Activated CD4-positive, alpha-beta T cell treated with anti-CD3 and anti-CD28 coated beads for 48 hours (primary cell): Measurements from ENCODE around the gene CUZD1.
"Not testable (repeated sequence)": the region's sequence is repeated elsewhere in the genome, so short reads cannot be mapped to it uniquely, and the experiment has no call there.

Experiments
- DNase-seq: peaks from one replicate; pipeline ENCODE4 v3.0.0-alpha.2; 2020

Gene CUZD1, protein sequence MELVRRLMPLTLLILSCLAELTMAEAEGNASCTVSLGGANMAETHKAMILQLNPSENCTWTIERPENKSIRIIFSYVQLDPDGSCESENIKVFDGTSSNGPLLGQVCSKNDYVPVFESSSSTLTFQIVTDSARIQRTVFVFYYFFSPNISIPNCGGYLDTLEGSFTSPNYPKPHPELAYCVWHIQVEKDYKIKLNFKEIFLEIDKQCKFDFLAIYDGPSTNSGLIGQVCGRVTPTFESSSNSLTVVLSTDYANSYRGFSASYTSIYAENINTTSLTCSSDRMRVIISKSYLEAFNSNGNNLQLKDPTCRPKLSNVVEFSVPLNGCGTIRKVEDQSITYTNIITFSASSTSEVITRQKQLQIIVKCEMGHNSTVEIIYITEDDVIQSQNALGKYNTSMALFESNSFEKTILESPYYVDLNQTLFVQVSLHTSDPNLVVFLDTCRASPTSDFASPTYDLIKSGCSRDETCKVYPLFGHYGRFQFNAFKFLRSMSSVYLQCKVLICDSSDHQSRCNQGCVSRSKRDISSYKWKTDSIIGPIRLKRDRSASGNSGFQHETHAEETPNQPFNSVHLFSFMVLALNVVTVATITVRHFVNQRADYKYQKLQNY

GRCh38 chr10:122845783-122846332 is at the start of gene CUZD1:
CUZD1 (minus strand) TSS chr10:122845857; CDS start chr10:122845843, 14 bp downstream.
- no peak for DNase-seq

GRCh38 chr10:122894261-122894944 is 48.7 kb upstream of the CUZD1 start:
- DNase-seq = no peak

DNA sequence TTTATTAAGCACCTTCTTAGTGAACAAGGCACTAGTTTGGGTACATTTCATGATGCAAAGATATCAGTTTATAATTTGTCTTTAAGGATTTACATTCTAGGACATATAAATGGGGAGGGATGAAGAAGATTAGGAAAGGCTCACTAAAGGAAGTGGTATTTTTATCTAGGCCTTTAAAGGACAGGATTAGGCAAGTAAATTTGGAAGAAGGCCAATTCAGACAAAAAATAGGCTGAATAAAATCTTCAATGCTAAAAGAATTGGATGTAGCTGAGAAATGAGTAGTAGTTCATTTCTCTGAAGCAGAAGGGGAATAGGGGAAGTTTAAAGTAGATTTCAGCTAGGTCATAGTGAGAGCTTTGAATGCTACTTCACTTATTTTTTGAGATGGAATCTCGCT is 38.5 kb upstream of the CUZD1 start:
- DNase-seq = no peak

- DNase-seq = no peak
Measured at GRCh38 chr10:122882766-122883165, 37.1 kb upstream of the CUZD1 start.

DNA sequence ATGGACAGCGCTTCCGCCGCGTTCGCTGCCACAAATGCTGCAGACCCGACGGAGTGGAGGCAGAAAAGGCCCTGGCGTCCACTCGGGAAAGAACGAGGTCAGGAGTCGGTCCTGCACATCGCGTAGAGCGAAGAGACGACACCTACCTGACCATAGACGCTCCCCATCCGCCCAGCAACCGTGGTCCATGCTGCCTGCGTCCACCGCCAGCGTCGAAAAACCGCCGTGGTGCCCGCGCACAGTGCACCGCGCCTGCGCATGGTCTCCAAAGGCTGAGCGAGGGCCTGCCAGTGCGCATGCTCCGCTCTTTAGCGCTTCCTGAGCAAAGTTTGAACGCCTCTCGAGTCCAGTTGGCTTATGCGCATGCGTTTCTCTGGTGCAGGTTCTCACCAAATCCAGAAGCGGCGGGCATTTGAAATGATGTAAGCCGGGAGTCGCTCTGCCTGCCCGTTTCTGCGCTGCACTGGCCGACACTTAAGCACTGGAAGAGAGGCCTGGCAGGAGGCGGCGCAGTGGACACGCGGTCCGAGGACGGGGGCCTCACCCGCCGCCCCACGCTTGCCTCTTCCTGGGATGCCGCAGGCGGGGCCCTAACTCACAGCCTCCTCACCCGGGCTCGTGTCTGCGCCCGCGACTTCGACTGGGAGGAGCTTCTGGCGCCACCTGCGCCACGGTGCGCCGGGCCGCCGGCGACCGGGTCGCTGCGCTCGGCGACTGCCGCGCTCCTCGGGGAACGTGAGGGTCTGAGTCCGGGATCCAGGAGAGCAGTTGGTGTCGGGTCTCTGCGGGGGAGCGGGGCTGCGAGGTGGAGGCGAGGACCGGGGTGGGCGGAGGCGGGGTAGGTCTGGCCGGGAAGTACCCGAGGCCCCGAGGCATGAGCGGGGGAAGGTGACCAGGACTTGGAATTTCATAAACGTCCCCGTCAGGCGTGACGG is 33.9 kb upstream of the CUZD1 start, which contains the start of gene FAM24B:
TSS of gene FAM24B (minus strand) at position 243 of the 935 bp plus-strand sequence. CDS start 29,066 bp downstream, outside the sequence.
- peak; percentile 95 for DNase-seq

DNA sequence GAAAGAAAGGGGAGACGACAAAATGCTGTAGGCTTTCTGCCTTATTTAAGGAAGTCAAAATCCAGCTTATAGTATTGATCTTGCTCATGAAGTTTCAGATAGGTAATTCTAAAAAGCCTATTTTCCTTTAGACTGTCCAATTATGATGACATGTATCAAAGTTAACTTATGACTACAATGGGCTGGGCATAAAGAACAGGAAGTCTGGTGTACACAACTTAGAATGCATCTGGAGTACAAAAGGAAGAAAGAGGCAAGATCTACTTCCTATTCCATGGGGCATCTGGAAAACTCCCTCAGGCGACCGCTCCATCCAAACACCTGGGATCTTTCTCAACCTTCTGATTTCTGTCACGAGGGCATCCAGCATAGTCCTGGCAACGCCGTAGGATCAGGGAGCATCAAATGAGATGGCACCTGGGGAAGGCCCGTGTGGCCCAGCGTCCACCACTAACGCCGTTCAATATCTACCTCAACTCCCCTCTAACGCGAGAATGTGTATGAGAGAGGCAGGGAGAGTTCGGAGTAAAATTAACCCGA is 33.2 kb upstream of the CUZD1 start:
- no peak for DNase-seq

- no peak for DNase-seq
Measured at GRCh38 chr10:122877264-122877663, 31.6 kb upstream of the CUZD1 start.

- DNase-seq = no peak
Measured at GRCh38 chr10:122876467-122876855, 30.8 kb upstream of the CUZD1 start.

DNA sequence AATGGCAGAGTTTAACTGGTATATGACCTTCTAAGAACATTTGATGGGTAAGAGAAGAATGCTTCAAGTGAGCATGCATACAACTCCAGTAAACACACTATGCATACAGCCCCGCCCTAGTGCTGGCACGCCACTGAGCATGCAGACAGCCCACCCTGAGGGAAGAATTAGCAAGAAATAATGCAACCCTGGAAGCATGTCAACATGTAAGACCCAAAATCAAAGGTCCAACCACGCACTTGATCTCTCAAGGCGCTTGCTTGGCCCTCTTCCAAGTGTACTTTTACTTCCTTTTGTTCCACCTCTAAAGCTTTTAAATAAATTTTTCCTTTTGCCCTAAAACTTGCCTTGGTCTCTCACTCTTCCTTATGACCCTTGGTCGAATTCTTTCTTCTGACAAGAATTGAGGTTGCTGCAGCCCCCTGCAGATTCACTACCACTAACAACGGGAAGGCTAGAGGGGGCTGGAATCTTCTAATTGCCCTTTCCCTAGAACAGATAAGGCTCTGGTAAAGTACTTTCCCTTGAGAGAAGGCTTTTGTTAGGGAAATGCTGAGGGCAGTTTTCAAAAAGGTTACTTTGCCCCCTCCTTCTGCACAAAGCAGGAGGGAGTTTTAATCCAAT is 30.3 kb upstream of the CUZD1 start:
- DNase-seq = no peak

DNA sequence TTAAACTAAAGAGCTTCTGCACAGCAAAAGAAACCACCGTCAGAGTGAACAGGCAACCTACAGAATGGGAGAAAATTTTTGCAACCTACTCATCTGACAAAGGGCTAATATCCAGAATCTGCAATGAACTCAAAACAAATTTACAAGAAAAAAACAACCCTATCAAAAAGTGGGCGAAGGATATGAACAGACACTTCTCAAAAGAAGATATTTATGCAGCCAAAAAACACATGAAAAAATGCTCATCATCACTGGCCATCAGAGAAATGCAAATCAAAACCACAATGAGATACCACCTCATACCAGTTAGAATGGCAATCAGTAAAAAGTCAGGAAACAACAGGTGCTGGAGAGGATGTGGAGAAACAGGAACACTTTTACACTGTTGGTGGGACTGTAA is 26.3 kb upstream of the CUZD1 start:
- DNase-seq = not testable (repeated sequence)

- DNase-seq = not testable (repeated sequence)
Measured at GRCh38 chr10:122868768-122869167, 23.1 kb upstream of the CUZD1 start.

GRCh38 chr10:122866757-122867482 is 21.3 kb upstream of the CUZD1 start:
- not testable (repeated sequence) for DNase-seq

DNA sequence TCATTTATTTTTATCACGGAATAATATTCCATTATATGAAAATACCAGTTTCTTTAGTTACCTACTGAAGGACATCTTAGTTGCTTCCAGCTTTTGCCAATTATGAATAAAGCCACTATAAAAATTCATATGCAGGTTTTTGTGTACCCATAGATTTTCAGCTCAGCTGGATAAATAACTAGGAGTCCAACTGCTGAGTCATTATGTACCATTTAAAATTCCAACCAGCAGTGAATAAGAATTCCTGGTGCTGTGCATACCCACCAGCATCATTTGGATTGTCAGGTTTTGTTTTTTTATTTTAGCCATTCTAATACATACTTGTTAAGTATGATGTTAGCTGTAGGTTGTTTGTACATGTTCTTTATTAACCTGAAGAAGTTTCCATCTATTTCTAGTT is 19.2 kb upstream of the CUZD1 start:
- DNase-seq = no peak

DNA sequence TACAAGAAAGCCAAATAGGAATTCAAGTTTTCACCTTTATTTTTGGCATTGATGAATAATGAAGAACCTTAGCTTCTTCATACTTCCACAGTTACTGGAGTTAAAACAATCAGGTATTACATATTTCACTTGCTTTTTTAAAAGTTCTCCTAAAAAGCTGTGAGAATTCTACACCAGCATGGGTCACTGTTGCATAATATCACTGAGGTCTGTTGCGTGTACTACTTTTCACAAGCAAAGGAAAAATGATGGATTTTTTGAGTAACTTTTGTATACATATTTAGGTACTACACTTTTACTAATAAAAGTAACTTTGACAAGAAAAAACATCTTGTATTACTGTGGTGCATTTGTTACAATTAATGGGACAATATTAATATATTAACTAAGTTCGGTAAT is 18.5 kb upstream of the CUZD1 start:
- DNase-seq = no peak

DNA sequence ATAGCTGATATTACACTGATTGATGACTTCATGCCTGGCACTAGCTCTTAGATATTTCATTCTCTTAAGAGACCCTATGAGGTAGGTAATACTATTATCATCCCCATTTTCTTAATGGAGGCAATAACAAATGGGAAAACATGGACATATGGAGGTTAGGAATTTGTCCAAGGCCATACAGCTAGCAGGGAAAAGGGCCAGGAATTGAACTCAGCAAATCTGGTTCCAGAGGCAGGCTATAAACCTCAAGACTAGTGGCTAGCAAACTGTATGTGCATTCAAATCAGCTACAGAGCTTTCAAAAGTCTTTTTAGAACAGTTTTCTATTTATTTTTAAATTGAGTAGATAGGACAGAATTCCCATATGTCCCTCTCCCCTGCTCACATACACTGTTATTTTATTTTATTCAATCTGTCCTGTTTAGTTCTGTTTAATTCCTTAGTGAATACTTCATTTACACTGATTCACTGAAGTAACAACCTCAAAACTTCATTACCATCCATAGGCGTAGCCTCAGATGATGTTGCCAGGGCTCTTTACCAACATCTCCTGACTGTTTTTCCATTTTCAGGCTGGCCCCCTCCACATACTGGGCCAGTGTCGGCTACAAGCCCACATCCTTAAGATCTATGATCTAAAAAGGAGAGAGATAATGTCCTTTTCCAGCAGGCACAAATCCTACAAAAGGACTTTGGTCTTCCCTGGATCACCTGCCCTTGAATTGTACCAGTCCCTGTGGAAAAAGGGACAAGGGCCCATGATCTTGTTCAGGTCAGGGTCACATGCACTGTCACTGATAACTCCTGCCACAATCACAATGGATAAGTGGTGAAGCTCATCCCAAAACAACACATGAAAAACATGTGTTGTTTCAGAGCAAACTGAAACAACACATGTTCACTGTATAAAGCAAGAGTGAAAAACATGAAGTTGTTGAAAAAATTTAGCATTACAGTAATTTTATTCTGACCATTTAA is 17.8 kb upstream of the CUZD1 start:
- DNase-seq = no peak

GRCh38 chr10:122861711-122862161 is 16.1 kb upstream of the CUZD1 start:
- DNase-seq = no peak

DNA sequence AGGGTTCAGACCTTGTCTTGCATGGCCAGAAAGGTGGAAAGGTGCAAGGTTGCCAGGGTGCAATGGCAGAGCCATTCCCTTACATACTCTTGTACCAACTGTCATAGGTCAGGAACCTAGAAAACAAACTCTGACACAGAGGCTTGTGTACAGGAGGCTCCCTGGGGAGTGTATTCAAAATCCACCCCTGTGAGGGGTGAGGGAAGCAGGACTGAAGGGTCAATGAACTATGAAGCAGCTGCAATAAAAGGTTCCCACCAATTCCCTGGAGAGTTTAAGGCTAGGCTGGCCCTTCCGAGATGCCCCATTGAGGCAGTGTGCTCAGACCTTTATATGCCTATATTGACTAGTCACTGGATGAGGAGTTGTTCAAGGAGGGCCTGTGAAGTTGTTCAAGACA is 13.9 kb upstream of the CUZD1 start:
- DNase-seq = no peak

DNA sequence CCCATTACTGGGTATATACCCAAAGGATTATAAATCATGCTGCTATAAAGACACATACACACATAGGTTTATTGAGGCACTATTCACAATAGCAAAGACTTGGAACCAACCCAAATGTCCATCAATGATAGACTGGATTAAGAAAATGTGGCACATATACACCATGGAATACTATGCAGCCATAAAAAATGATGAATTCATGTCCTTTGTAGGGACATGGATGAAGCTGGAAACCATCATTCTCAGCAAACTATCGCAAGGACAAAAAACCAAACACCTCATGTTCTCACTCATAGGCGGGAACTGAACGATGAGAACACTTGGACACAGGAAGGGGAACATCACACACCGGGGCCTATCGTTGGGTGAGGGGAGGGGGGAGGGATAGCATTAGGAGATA is 12.4 kb upstream of the CUZD1 start:
- not testable (repeated sequence) for DNase-seq

DNA sequence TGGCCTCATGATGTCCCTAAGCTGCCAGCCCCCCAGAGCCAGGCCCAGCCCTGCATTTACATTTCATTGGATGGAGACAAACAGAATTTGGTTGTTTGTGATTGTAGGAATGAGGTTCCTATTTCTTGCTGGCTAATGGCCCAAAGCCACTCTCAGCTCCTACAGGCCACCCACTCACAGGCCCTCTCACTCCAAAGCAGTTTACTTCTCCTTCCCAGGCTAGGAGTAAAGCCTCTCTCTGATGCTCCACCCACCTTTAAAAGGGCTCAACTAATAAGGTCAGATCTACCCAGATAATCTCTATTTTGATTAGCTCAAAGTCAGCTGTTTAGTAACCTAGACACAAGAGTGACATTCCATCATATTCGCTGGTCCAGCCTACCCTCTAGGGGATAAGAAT is 11.2 kb upstream of the CUZD1 start:
- no peak for DNase-seq
